Middle frontal gyrus (tissue), 1 donor: ENCODE measurements around the gene KCNK18.
"Not testable (repeated sequence)": the region's sequence is repeated elsewhere in the genome, so short reads cannot be mapped to it uniquely, and the experiment has no call there.

ENCODE experiments used
- DNase-seq: peaks from one replicate; pipeline ENCODE4 v3.0.0-alpha.2; 2015; ENCODE audit warnings: low spot score; ENCODE audit errors: extremely low spot score

Gene KCNK18

GRCh38 chr10:117221156-117221711 is 23.9 kb downstream of the KCNK18 start:
- no peak for DNase-seq

- no peak for DNase-seq
These were observed 25.3 kb downstream of the KCNK18 start for GRCh38 chr10:117222552-117222951.

- no peak for DNase-seq
These were observed 25.8 kb downstream of the KCNK18 start for GRCh38 chr10:117222976-117223692.

GRCh38 chr10:117223693-117224430 is 26.6 kb downstream of the KCNK18 start:
- no peak for DNase-seq

GRCh38 chr10:117224881-117225280 is 27.6 kb downstream of the KCNK18 start:
- no peak for DNase-seq

- no peak for DNase-seq
These were observed 29.6 kb downstream of the KCNK18 start for GRCh38 chr10:117226813-117227451.

GRCh38 chr10:117228210-117228609 is 30.9 kb downstream of the KCNK18 start:
- DNase-seq = no peak

GRCh38 chr10:117230107-117230506 is 32.8 kb downstream of the KCNK18 start:
- DNase-seq = not testable (repeated sequence)

GRCh38 chr10:117237401-117237991 is 40.2 kb downstream of the KCNK18 start:
- no peak for DNase-seq

- no peak for DNase-seq
These were observed 41.8 kb downstream of the KCNK18 start for GRCh38 chr10:117239051-117239450.

- no peak for DNase-seq
These were observed 42.7 kb downstream of the KCNK18 start for GRCh38 chr10:117239721-117240620.

- DNase-seq = no peak
These were observed 43.6 kb downstream of the KCNK18 start, which contains the start of gene SLC18A2 for GRCh38 chr10:117240621-117241529. SLC18A2 (plus strand) TSS chr10:117241114; CDS start chr10:117241694, 580 bp downstream.

- DNase-seq = no peak
These were observed 44.5 kb downstream of the KCNK18 start for GRCh38 chr10:117241541-117242462.

GRCh38 chr10:117242463-117242832 is 45.2 kb downstream of the KCNK18 start:
- DNase-seq = no peak

- DNase-seq = no peak
These were observed 49.8 kb downstream of the KCNK18 start for GRCh38 chr10:117246997-117247671.

- no peak for DNase-seq
These were observed 51.6 kb downstream of the KCNK18 start for GRCh38 chr10:117248750-117249465.

- DNase-seq = no peak
These were observed 52.3 kb downstream of the KCNK18 start for GRCh38 chr10:117249493-117250093.
